ENCODE results near the gene PTPRT. TPM values are rescaled to one million over a fixed set of nuclear protein-coding genes. Genes with fewer than 3 reads are reported as not detected.

PTPRT gene
- total RNA-seq, 6 experiments from 2014 or later, result not detected

DNA sequence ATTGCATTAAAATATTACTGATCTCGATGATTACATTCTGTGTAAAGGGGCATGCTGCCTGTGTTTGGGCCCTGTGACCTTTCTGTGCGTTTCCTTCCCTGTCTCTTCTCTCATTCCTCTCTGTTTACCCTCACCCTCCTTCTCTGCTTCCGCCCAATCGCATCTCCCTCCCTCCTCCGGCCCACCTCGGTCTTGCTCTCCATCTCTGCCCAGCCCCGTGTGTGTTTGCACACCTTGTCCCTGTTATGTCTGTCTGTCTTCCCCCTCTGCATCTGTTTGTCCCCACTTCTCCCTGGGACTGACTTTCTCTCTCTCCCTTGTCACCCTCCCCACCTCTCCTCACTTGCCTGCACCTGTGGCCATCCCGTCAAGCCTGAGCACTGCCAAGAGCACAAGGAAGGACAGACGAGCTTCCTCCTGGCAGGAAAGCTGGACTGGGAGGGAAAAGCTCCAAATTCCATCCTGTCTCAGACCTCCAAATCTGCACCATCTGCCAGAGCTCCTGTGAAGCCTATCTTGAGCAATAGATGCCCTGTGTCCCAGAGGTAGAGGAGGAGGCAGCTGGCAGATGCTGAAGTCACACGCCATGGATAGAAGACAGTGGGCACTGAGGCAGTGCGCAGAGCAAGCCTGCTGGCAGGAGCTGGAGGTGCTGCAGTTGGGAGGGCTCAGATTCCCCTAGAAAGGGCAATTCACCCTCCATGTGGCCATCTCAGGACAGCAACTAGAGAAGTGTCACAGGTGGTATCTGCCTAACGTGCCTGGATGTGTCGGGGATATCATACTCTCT is 172.3 kb downstream of the PTPRT start:
- TF ChIP-seq, protein P1, sequence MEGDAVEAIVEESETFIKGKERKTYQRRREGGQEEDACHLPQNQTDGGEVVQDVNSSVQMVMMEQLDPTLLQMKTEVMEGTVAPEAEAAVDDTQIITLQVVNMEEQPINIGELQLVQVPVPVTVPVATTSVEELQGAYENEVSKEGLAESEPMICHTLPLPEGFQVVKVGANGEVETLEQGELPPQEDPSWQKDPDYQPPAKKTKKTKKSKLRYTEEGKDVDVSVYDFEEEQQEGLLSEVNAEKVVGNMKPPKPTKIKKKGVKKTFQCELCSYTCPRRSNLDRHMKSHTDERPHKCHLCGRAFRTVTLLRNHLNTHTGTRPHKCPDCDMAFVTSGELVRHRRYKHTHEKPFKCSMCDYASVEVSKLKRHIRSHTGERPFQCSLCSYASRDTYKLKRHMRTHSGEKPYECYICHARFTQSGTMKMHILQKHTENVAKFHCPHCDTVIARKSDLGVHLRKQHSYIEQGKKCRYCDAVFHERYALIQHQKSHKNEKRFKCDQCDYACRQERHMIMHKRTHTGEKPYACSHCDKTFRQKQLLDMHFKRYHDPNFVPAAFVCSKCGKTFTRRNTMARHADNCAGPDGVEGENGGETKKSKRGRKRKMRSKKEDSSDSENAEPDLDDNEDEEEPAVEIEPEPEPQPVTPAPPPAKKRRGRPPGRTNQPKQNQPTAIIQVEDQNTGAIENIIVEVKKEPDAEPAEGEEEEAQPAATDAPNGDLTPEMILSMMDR (IDR thresholded peaks at IDR 0.05), result no peak
- H3K4me3 Mint-ChIP-seq, result no peak overlapping the region
- DNase-seq, result no peak
- peaks cover 62% of the 10 kb centered on the region for H3K9me3 Mint-ChIP-seq
- H3K27me3 Mint-ChIP-seq (ENCODE audit: insufficient read depth), result no peaks in the 10 kb centered on the region
- H3K27ac Mint-ChIP-seq, result no peak overlapping the region
- no peaks in the 10 kb centered on the region for H3K36me3 Mint-ChIP-seq (ENCODE audit: low read depth)
- H3K4me1 Mint-ChIP-seq (ENCODE audit: low read depth), result no peaks in the 10 kb centered on the region

DNA sequence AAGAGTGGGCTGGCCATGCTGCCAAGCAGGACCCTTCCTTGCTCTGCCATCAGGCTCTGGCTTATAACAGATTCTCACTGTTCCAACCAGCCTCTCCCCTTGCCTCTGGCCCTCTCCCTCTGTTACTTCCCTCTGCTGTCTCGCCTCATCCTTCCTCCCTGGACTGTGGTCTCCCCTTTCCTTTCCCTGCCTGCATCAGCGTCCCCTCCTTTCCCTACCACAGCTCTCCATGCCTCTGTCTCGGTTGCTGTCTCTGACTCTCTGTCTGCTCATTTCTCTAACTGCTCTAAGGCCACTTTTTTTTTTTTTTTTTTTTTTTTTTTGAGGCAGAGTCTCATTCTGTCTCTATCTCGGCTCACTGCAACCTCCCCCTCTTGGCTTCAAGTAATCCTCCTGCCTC is 173.4 kb downstream of the PTPRT start:
- Mint-ChIP-seq H3K4me1 (ENCODE audit: low read depth) (no peaks in the 10 kb centered on the region), H3K4me3 (no peak overlapping the region), H3K27me3 (ENCODE audit: insufficient read depth) (no peaks in the 10 kb centered on the region), H3K27ac (no peak overlapping the region), H3K36me3 (ENCODE audit: low read depth) (no peaks in the 10 kb centered on the region), H3K9me3 (peaks cover 60% of the 10 kb centered on the region)
- DNase-seq, result no peak
- TF ChIP-seq, protein P1 (IDR thresholded peaks at IDR 0.05), result no peak

DNA sequence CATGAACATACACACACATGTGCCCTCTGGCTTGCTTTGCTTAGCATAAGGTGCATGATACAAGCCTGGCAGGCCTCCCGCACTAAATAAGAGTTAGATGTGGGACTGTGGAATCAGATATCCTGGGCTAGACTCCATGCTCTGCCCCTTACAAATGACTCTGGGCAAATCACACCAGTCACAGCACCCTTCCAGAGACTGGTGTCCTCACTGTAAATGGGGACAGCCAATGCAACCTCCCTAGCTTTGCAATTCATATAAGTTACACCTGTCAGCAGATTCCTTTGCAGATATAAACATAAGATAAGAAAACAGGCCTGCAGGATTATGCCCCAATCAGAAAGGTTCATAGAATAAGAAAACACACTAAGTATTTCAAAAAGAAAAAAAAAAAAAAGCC is 174.1 kb downstream of the PTPRT start:
- H3K4me1 Mint-ChIP-seq (ENCODE audit: low read depth), result no peaks in the 10 kb centered on the region
- no peak overlapping the region for H3K4me3 Mint-ChIP-seq
- no peaks in the 10 kb centered on the region; the same call in 1 of the 2 replicates for H3K36me3 Mint-ChIP-seq (ENCODE audit: low read depth)
- no peaks in the 10 kb centered on the region for H3K27me3 Mint-ChIP-seq (ENCODE audit: insufficient read depth)
- peaks cover 58% of the 10 kb centered on the region for H3K9me3 Mint-ChIP-seq
- H3K27ac Mint-ChIP-seq, result no peak overlapping the region
- DNase-seq, result no peak
- TF ChIP-seq, protein P1 (IDR thresholded peaks at IDR 0.05), result no peak

DNA sequence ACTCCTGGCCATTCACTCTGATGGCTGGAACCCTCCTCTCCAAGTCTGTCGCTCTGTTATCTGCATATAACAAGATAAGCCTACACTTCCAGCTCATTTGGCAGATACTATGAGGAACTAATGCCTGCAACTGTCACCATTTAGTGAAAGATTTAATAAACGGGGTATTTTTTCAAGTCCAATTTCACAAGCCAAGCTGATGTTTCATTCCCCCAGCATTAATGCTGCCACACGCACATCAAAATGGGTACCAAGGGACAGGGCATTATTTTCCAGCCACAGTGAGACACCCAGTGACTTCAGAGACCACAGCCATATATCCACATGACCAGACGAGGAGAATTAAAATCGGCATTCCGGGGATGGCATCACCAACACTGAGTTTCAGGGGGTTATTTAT is 175.5 kb downstream of the PTPRT start:
- no peak overlapping the region for H3K27ac Mint-ChIP-seq

DNA sequence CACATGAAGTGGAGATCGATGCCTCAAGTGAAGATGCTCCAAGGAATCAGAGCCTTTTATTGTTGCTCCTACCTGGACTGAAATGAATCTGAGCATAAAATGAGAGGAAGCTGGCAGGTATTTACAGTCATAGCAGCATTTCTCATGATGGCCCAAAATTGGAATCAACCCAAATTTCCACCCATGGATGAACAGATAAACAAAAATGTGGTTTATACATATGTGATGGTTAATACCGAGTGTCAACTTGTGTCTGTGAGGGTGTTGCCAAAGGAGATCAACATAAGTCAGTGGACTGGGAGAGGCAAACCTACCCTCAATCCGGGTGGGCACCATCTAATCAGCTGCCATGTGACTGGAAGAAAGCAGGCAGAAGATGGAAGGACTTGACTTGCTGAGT is 178.2 kb downstream of the PTPRT start:
- Mint-ChIP-seq H3K27me3 (ENCODE audit: insufficient read depth) (peaks cover 1% of the 10 kb centered on the region; the same call in 1 of the 2 replicates), H3K36me3 (ENCODE audit: low read depth) (no peaks in the 10 kb centered on the region; the same call in 1 of the 2 replicates), H3K4me1 (ENCODE audit: low read depth) (no peaks in the 10 kb centered on the region), H3K27ac (no peak overlapping the region), H3K4me3 (no peak overlapping the region), H3K9me3 (peaks cover 66% of the 10 kb centered on the region)
- TF ChIP-seq, protein P1 (IDR thresholded peaks at IDR 0.05), result no peak
- DNase-seq, result no peak

More for the DNA sequence above, 175.5 kb downstream of the PTPRT start:
- peaks cover 67% of the 10 kb centered on the region for H3K9me3 Mint-ChIP-seq
- no peak for DNase-seq
- no peaks in the 10 kb centered on the region for H3K27me3 Mint-ChIP-seq (ENCODE audit: insufficient read depth)
- TF ChIP-seq, protein P1 (IDR thresholded peaks at IDR 0.05), result no peak
- no peaks in the 10 kb centered on the region for H3K4me1 Mint-ChIP-seq (ENCODE audit: low read depth)
- no peaks in the 10 kb centered on the region; the same call in 1 of the 2 replicates for H3K36me3 Mint-ChIP-seq (ENCODE audit: low read depth)
- no peak overlapping the region for H3K4me3 Mint-ChIP-seq
